ENCODE data around the gene MPRIP.
A peak's percentile ranks its signal among the peaks of the same experiment; 100 is the strongest.

The MPRIP gene

GRCh38 chr17:17153071-17153470 lies 110.8 kb downstream of the MPRIP start:
- no peak for TF ChIP-seq CTCF (conservative IDR thresholded peaks at IDR 0.05; ENCODE audit: low read depth, low read length)
- no peak overlapping the region for H3K4me3 ChIP-seq (ENCODE audit: low read depth, low read length)
- DNase-seq (ENCODE audit: low read depth): no peak

- no peak for TF ChIP-seq CTCF (conservative IDR thresholded peaks at IDR 0.05; ENCODE audit: low read depth, low read length)
- H3K4me3 ChIP-seq (ENCODE audit: low read depth, low read length): no peak overlapping the region
- DNase-seq (ENCODE audit: low read depth): no peak
Measured at GRCh38 chr17:17153709-17154108, 111.5 kb downstream of the MPRIP start.

- TF ChIP-seq CTCF (conservative IDR thresholded peaks at IDR 0.05; ENCODE audit: low read depth, low read length): no peak
- H3K4me3 ChIP-seq (ENCODE audit: low read depth, low read length): no peak overlapping the region
Measured at GRCh38 chr17:17154556-17154955, 112.3 kb downstream of the MPRIP start.

GRCh38 chr17:17154981-17155380 lies 112.7 kb downstream of the MPRIP start:
- no peak for DNase-seq (ENCODE audit: low read depth)
- TF ChIP-seq CTCF (conservative IDR thresholded peaks at IDR 0.05; ENCODE audit: low read depth, low read length): no peak

More at GRCh38 chr17:17154556-17154955, 112.3 kb downstream of the MPRIP start:
- DNase-seq (ENCODE audit: low read depth): no peak

GRCh38 chr17:17155568-17155967 lies 113.3 kb downstream of the MPRIP start:
- TF ChIP-seq CTCF (conservative IDR thresholded peaks at IDR 0.05; ENCODE audit: low read depth, low read length): peak; percentile 5
- no peak overlapping the region for H3K4me3 ChIP-seq (ENCODE audit: low read depth, low read length)
- DNase-seq (ENCODE audit: low read depth): no peak

More at GRCh38 chr17:17154981-17155380, 112.7 kb downstream of the MPRIP start:
- H3K4me3 ChIP-seq (ENCODE audit: low read depth, low read length): no peak overlapping the region

GRCh38 chr17:17156107-17156506 lies 113.8 kb downstream of the MPRIP start:
- DNase-seq (ENCODE audit: low read depth): peak; percentile 64
- TF ChIP-seq CTCF (conservative IDR thresholded peaks at IDR 0.05; ENCODE audit: low read depth, low read length): no peak
- no peak overlapping the region for H3K4me3 ChIP-seq (ENCODE audit: low read depth, low read length)

GRCh38 chr17:17156511-17156910 lies 114.3 kb downstream of the MPRIP start:
- no peak for TF ChIP-seq CTCF (conservative IDR thresholded peaks at IDR 0.05; ENCODE audit: low read depth, low read length)
- peak; percentile 12 for DNase-seq (ENCODE audit: low read depth)
- no peak overlapping the region for H3K4me3 ChIP-seq (ENCODE audit: low read depth, low read length)

All from choroid plexus epithelial cell (primary cell).